ENCODE data around the gene PCMTD2. TPM values are rescaled to one million over a fixed set of nuclear protein-coding genes. Genes with fewer than 3 reads are reported as not detected.
A peak's percentile ranks its signal among the peaks of the same experiment; 100 is the strongest.

Gene PCMTD2
- total RNA-seq, 2 donors from 2014 or later = 23.3 to 35.7 TPM

GRCh38 chr20:64225171-64225595, 30.4 kb upstream of the PCMTD2 start:
- intact Hi-C loops (cut with DNase I) = no loop called here
- TF ChIP-seq CTCF (IDR thresholded peaks at IDR 0.05) = no peak
- Histone ChIP-seq H3K27ac (no peak overlapping the region), H3K4me1 (peaks cover 3% of the 10 kb centered on the region), H3K36me3 (no peaks in the 10 kb centered on the region), H3K9ac (ENCODE audit: low read depth in 2 of 2, low read length in 2 of 2) (no peak overlapping the region), H3K9me3 (no peaks in the 10 kb centered on the region), H3K27me3 (peaks cover 4% of the 10 kb centered on the region), H3K4me3 (no peak overlapping the region)
- DNase-seq = no peak

- no peak for TF ChIP-seq CTCF (IDR thresholded peaks at IDR 0.05)
- peaks cover 3% of the 10 kb centered on the region for H3K4me1 ChIP-seq
- intact Hi-C loops (cut with DNase I) = no loop called here
Measured at GRCh38 chr20:64225828-64226598, 29.5 kb upstream of the PCMTD2 start.

GRCh38 chr20:64226686-64227580, 28.6 kb upstream of the PCMTD2 start:
- no peak overlapping the region for H3K4me3 ChIP-seq
- H3K9ac ChIP-seq (ENCODE audit: low read depth in 2 of 2, low read length in 2 of 2) = no peak overlapping the region
- no peak for DNase-seq
- TF ChIP-seq CTCF (IDR thresholded peaks at IDR 0.05) = no peak
- H3K4me1 ChIP-seq = peaks cover 3% of the 10 kb centered on the region
- no peaks in the 10 kb centered on the region for H3K36me3 ChIP-seq
- no peak overlapping the region for H3K27ac ChIP-seq
- H3K27me3 ChIP-seq = peaks cover 4% of the 10 kb centered on the region
- intact Hi-C loops (cut with DNase I) = no loop called here
- H3K9me3 ChIP-seq = no peaks in the 10 kb centered on the region

More at GRCh38 chr20:64225828-64226598, 29.5 kb upstream of the PCMTD2 start:
- Histone ChIP-seq H3K9me3 (no peaks in the 10 kb centered on the region), H3K27ac (no peak overlapping the region), H3K36me3 (no peaks in the 10 kb centered on the region), H3K4me3 (no peak overlapping the region), H3K27me3 (peaks cover 4% of the 10 kb centered on the region), H3K9ac (ENCODE audit: low read depth in 2 of 2, low read length in 2 of 2) (no peak overlapping the region)
- DNase-seq = no peak

- H3K27me3 ChIP-seq = peaks cover 4% of the 10 kb centered on the region
- H3K4me1 ChIP-seq = peaks cover 3% of the 10 kb centered on the region
- DNase-seq = no peak
- intact Hi-C loops (cut with DNase I) = no loop called here
- H3K9me3 ChIP-seq = no peaks in the 10 kb centered on the region
- no peak overlapping the region for H3K9ac ChIP-seq (ENCODE audit: low read depth in 2 of 2, low read length in 2 of 2)
- H3K4me3 ChIP-seq = no peak overlapping the region
- H3K36me3 ChIP-seq = no peaks in the 10 kb centered on the region
- TF ChIP-seq CTCF (IDR thresholded peaks at IDR 0.05) = no peak
- H3K27ac ChIP-seq = no peak overlapping the region
Measured at GRCh38 chr20:64228086-64228653, 27.4 kb upstream of the PCMTD2 start.

GRCh38 chr20:64228751-64229506, 26.6 kb upstream of the PCMTD2 start:
- no peak overlapping the region for H3K9ac ChIP-seq (ENCODE audit: low read depth in 2 of 2, low read length in 2 of 2)
- H3K27me3 ChIP-seq = peaks cover 4% of the 10 kb centered on the region
- no peak for TF ChIP-seq CTCF (IDR thresholded peaks at IDR 0.05)
- H3K4me1 ChIP-seq = peaks cover 3% of the 10 kb centered on the region
- intact Hi-C loops (cut with DNase I) = no loop called here
- H3K27ac ChIP-seq = no peak overlapping the region
- H3K4me3 ChIP-seq = no peak overlapping the region
- H3K9me3 ChIP-seq = no peaks in the 10 kb centered on the region
- H3K36me3 ChIP-seq = no peaks in the 10 kb centered on the region
- DNase-seq = peak; percentile 48

Measured in colonic mucosa (tissue), 4 donors.